Cardiac muscle cell (in vitro differentiated cells and primary cell): Measurements from ENCODE around the gene HDAC7. TPM values are rescaled to one million over a fixed set of nuclear protein-coding genes. Genes with fewer than 3 reads are reported as not detected.

ENCODE experiments used
- DNase-seq, 2 donors: peaks; one replicate each; pipeline versions ENCODE4 v3.0.0 to v3.0.0-alpha.2; 2010 to 2017; ENCODE audit warnings: low read depth in 1 of 2, low spot score in 1 of 2
- H3K27ac ChIP-seq: fragments of 200-600 bp; sonication (generic); 2 replicates; pipeline ENCODE4 v1.5.1; 2016
- H3K27me3 ChIP-seq: fragments of 200-600 bp; sonication (generic); 2 replicates; pipeline ENCODE4 v1.6.0; 2016; ENCODE audit warnings: control low read depth
- H3K36me3 ChIP-seq: fragments of 200-600 bp; sonication (generic); 2 replicates; pipeline ENCODE4 v1.5.1; 2016; ENCODE audit warnings: control low read depth
- H3K4me1 ChIP-seq: fragments of 200-600 bp; sonication (generic); 2 replicates; pipeline ENCODE4 v1.8.1; 2017; ENCODE audit warnings: low read depth, mild to moderate bottlenecking, mixed run types
- H3K4me3 ChIP-seq: fragments of 200-600 bp; sonication (generic); 2 replicates; pipeline ENCODE4 v1.5.1; 2016; ENCODE audit warnings: mild to moderate bottlenecking
- H3K9me3 ChIP-seq: fragments of 200-600 bp; sonication (generic); 2 replicates; pipeline ENCODE4 v1.5.1; 2017; ENCODE audit warnings: low read depth, mild to moderate bottlenecking, control low read depth
- polyA plus RNA-seq: library from polyadenylated mRNA; unstranded; fragments of >200 nt; fragmentation: Nextera tagmentation; extraction: Ambion mirVana; gene quantifications from 2 replicates; pipeline ENCODE4 v1.2.1, GENCODE V29; 2016
- total RNA-seq: library from RNA; depleted of rRNA; stranded (reverse); fragments of >200 nt; gene quantifications from 2 replicates; pipeline ENCODE4 v1.2.3, GENCODE V29; 2016
- TF ChIP-seq, protein P1 (sequence below): IDR thresholded peaks from 2 replicates; pipeline ENCODE4 v1.5.1; 2012; ENCODE audit warnings: low read depth, mild to moderate bottlenecking, low read length

The HDAC7 gene
- total and polyA plus RNA-seq, 2 experiments from 2014 or later, result 43.7 to 93.0 TPM

DNA sequence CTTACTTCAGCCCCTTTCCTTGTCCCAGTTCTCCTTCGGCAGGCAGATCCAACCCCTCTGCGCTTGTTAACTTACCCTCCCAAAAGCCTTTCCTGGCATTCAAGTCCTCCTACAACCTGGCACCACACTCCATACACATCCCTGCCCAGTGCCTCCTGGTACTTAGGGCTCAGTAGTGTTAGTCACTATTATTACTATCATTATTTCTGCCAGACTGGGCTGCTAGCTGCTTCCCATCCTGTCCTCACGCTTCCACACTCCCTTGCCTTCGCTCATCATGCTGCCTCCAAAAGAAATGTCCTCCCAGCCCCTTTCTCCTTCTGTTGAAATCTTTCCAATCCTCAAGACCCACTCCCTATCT is 1.6 kb upstream of the HDAC7 start:
- no peak overlapping the region for H3K4me3 ChIP-seq
- no peak for DNase-seq
- no peaks in the 10 kb centered on the region for H3K36me3 ChIP-seq
- H3K27me3 ChIP-seq, result no peaks in the 10 kb centered on the region
- TF ChIP-seq, protein P1, sequence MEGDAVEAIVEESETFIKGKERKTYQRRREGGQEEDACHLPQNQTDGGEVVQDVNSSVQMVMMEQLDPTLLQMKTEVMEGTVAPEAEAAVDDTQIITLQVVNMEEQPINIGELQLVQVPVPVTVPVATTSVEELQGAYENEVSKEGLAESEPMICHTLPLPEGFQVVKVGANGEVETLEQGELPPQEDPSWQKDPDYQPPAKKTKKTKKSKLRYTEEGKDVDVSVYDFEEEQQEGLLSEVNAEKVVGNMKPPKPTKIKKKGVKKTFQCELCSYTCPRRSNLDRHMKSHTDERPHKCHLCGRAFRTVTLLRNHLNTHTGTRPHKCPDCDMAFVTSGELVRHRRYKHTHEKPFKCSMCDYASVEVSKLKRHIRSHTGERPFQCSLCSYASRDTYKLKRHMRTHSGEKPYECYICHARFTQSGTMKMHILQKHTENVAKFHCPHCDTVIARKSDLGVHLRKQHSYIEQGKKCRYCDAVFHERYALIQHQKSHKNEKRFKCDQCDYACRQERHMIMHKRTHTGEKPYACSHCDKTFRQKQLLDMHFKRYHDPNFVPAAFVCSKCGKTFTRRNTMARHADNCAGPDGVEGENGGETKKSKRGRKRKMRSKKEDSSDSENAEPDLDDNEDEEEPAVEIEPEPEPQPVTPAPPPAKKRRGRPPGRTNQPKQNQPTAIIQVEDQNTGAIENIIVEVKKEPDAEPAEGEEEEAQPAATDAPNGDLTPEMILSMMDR, result no peak
- H3K27ac ChIP-seq, result peak overlapping the region; percentile 94
- H3K4me1 ChIP-seq, result peaks cover 47% of the 10 kb centered on the region
- no peaks in the 10 kb centered on the region for H3K9me3 ChIP-seq

DNA sequence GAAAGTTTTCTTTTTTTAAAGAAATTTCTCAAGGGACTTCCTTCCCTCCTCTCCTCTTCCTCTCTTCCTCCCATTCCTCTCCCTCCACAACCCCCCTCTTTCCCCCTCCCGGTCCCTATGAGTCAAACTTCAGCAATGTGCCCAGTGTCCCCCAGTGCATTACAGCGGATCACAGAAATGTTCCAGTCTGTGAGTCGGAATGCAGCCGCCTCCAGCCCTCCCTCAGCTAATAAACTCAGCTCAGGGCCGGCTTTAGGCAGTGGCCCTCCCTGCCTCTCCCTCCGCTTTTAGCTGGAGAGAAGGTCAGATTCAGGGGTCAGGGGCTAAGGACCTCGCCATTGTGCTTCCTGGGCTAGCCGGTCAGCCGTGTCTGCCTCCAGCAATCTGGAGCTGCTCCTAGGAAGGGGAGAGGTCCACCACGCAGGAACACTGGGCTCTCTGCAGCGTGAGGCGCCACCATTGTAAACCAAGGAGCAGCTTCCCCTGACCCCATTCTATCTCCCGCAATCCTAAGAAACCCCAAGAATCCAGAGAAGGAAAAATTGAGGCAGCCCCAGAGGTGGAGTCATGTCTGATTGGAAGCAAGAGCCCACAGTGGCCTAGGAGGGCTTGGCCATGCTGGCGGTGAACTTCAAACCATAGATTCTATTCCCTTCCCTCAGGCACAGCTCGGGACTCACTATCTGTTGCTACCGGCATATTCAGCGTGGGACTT is 1.1 kb upstream of the HDAC7 start:
- H3K27ac ChIP-seq, result peak overlapping the region; percentile 94
- TF ChIP-seq, protein P1, result no peak
- no peaks in the 10 kb centered on the region for H3K36me3 ChIP-seq
- peaks cover 47% of the 10 kb centered on the region for H3K4me1 ChIP-seq
- H3K4me3 ChIP-seq, result peak overlapping the region; percentile 53
- no peaks in the 10 kb centered on the region for H3K9me3 ChIP-seq
- no peaks in the 10 kb centered on the region for H3K27me3 ChIP-seq
- peak; percentile 75 to 98 for DNase-seq

DNA sequence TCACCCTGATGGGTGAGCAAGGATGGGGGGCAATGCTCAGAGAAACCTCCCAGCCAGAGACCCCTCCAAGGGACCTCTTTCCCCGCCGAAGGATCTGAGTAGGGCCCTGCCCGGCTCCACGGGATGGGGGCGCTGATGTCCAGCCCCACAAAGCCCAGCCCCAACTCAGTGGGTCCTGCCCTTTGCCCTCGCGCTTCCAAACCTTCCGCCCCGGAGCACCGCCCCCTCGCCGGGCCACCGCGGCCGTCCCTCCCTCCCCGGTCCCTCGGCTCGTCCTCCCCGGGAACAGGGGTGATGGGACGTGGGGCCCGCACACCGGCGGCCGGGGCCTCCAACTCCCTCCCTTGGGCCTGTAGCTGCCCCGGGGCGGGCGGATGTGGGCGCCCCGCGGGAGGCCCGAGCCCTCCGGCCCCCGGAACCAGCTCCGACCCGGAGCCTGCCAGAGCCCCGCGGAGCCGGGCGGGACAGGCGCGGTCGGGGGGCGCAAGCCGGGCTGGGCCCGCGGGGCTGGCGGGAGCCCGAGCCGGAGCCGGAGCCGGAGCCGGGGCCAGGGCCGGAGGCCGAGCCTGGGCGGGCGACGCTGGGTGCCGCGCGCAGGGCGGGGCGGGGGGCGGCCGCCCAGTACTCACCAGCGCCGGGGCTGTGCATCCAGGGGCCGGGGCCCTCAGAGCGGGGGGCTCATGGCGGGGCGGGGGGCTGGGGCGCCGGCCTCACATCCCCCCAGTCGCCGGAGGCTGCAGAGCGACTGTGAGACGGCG is 386 bp downstream of the HDAC7 start:
- DNase-seq, result peak in 1 of 2 donors; percentile 56
- Histone ChIP-seq H3K4me1 (peaks cover 53% of the 10 kb centered on the region), H3K4me3 (peak overlapping the region; percentile 53), H3K9me3 (no peaks in the 10 kb centered on the region), H3K27ac (peak overlapping the region; percentile 94), H3K36me3 (no peaks in the 10 kb centered on the region), H3K27me3 (no peaks in the 10 kb centered on the region)
- TF ChIP-seq, protein P1, result peak; percentile 33

DNA sequence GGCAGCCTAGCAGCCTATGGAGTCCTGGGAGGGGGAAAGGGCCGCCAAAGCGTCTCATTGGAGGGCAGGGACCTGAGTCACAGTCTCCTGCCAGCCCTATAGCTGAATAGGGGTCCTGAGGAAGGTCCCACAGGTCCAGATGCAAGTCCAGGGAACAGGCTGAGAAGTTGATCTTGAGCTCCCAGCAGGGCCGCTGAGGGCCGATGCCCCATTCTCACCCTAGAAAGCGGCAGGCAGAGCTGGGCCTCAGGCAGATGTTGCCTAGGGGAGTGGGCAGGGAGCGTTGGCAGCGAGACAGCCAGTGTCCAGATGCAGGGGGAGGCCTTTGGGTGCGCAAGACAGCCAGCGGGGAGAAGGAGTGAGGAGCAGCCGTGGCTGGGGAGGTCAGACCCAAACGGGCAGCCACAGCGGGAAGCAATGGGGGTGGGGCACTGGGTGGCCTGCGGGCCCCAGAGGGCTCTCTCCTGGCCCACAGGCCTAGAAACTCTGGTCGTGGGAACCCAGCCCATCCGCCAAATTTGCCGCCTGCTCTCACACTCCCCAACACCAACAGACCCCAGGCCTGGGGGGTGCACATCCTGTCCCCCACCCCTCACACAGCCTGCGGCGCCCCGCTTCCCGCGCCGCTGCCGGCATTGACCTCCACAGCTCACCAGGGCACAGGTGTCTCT is 1.1 kb downstream of the HDAC7 start:
- Histone ChIP-seq H3K4me1 (peaks cover 61% of the 10 kb centered on the region), H3K36me3 (no peaks in the 10 kb centered on the region), H3K27ac (peak overlapping the region; percentile 94), H3K4me3 (peak overlapping the region; percentile 53), H3K9me3 (no peaks in the 10 kb centered on the region), H3K27me3 (no peaks in the 10 kb centered on the region)
- TF ChIP-seq, protein P1, result no peak
- no peak for DNase-seq

DNA sequence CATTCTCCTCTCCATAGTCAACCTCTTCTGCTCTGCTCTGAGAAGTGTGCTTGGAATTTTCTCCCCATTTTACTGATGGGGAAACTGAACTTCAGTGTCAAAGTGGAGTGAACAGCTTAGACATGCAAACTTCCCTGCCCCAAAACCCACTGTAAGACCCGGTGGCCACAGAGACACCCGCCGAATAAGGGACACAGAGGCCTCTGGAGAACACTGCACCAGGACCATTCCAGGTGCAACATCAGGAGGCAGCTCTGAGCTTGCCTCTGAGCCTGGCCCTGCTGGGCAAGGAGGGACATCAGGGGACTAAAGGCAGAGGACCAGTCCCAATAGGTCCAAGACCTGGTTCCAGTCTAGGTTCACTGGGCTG is 1.7 kb downstream of the HDAC7 start:
- H3K36me3 ChIP-seq, result no peaks in the 10 kb centered on the region
- peak overlapping the region; percentile 94 for H3K27ac ChIP-seq
- H3K4me3 ChIP-seq, result no peak overlapping the region
- TF ChIP-seq, protein P1, result no peak
- peaks cover 65% of the 10 kb centered on the region for H3K4me1 ChIP-seq
- no peak for DNase-seq
- no peaks in the 10 kb centered on the region for H3K9me3 ChIP-seq
- no peaks in the 10 kb centered on the region for H3K27me3 ChIP-seq
